C4-2B (cell line): ENCODE data around the gene NT5C3B.
A peak's percentile ranks its signal among the peaks of the same experiment; 100 is the strongest.

Source experiments
- ZFX ChIP-seq: fragments of 450-650 bp; IDR thresholded peaks from 2 replicates; pipeline ENCODE4 v1.6.1; 2017
- TF ChIP-seq, protein P1 (sequence below): fragments of 450-650 bp; conservative IDR thresholded peaks from 2 replicates; pipeline ENCODE4 v1.5.1; 2017; ENCODE audit warnings: mild to moderate bottlenecking

DNA sequence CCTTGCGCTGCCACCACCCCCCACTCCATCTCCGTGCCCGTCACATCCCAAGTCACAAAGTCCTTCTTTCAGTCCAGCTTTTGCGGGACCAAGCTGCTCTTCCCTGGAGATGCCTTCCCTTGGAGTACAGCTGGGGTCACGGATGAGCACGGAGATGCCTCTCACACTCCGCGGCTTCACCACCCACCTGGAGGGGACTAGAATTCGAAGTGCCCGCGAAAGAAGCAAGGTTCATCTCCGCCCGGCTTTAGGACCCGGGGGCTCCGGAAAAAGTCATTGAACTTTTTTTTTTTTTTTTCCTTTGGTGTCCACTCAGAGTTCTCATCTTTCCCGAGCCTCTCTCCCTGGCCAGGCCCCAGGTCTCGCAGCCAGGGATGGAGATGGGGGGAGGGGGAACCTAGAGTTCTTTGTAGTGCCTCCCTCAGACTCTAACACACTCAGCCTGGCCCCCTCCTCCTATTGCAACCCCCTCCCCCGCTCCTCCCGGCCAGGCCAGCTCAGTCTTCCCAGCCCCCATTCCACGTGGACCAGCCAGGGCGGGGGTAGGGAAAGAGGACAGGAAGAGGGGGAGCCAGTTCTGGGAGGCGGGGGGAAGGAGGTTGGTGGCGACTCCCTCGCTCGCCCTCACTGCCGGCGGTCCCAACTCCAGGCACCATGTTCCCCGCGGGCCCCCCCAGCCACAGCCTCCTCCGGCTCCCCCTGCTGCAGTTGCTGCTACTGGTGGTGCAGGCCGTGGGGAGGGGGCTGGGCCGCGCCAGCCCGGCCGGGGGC lies 23.5 kb downstream of the NT5C3B start, which contains the start of gene FKBP10:
- TF ChIP-seq, protein P1, sequence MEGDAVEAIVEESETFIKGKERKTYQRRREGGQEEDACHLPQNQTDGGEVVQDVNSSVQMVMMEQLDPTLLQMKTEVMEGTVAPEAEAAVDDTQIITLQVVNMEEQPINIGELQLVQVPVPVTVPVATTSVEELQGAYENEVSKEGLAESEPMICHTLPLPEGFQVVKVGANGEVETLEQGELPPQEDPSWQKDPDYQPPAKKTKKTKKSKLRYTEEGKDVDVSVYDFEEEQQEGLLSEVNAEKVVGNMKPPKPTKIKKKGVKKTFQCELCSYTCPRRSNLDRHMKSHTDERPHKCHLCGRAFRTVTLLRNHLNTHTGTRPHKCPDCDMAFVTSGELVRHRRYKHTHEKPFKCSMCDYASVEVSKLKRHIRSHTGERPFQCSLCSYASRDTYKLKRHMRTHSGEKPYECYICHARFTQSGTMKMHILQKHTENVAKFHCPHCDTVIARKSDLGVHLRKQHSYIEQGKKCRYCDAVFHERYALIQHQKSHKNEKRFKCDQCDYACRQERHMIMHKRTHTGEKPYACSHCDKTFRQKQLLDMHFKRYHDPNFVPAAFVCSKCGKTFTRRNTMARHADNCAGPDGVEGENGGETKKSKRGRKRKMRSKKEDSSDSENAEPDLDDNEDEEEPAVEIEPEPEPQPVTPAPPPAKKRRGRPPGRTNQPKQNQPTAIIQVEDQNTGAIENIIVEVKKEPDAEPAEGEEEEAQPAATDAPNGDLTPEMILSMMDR, result no peak
- peak; percentile 42; the same call in 1 of the 2 replicates for TF ChIP-seq ZFX
